ENCODE data around the gene KISS1. TPM values are rescaled to one million over a fixed set of nuclear protein-coding genes. Genes with fewer than 3 reads are reported as not detected.

KISS1 gene
- total RNA-seq, 2 donors from 2014 or later = 0.91 TPM; not detected in 1

GRCh38 chr1:204206121-204206520, 9.8 kb upstream of the KISS1 start:
- DNase-seq = no peak
- Histone ChIP-seq H3K36me3 (no peaks in the 10 kb centered on the region), H3K4me3 (no peak overlapping the region), H3K9ac (ENCODE audit: low read depth in 2 of 2, low read length in 2 of 2) (no peak overlapping the region), H3K4me1 (no peaks in the 10 kb centered on the region), H3K27me3 (no peaks in the 10 kb centered on the region), H3K9me3 (no peaks in the 10 kb centered on the region), H3K27ac (no peak overlapping the region)
- intact Hi-C loops (cut with DNase I) = loop anchor here (5.0 kb wide), 1 partner anchor 44 kb away; no protein-coding TSS in a partner anchor
- no peak for TF ChIP-seq CTCF (IDR thresholded peaks at IDR 0.05)

GRCh38 chr1:204205486-204205885, 9.2 kb upstream of the KISS1 start:
- Histone ChIP-seq H3K9me3 (no peaks in the 10 kb centered on the region), H3K4me1 (no peaks in the 10 kb centered on the region), H3K4me3 (no peak overlapping the region), H3K27ac (no peak overlapping the region), H3K36me3 (no peaks in the 10 kb centered on the region), H3K9ac (ENCODE audit: low read depth in 2 of 2, low read length in 2 of 2) (no peak overlapping the region), H3K27me3 (no peaks in the 10 kb centered on the region)
- DNase-seq = no peak
- intact Hi-C loops (cut with DNase I) = loop anchor here (5.0 kb wide), 1 partner anchor 43 kb away; no protein-coding TSS in a partner anchor
- no peak for TF ChIP-seq CTCF (IDR thresholded peaks at IDR 0.05)

DNA sequence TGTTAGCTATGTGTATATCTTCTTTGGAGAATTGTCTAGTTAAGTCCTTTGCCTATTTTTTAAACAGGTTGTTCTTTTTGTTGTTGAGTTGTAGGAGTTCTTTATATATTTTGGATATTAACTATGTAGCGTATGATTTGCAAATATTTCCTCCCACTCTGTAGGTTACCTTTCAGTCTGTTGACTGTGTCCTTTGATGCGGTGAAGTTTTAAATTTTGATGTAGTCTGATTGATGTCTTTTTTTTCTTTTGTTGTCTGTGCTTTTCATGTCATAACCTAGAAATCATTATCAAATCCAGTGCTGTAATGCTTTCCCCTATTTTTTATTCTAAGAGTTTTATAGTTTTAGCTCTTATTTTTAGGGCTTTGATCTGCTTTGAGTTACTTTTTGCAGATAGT, 8.7 kb upstream of the KISS1 start:
- no peak overlapping the region for H3K4me3 ChIP-seq
- no peaks in the 10 kb centered on the region for H3K4me1 ChIP-seq
- H3K9me3 ChIP-seq = no peaks in the 10 kb centered on the region
- no peaks in the 10 kb centered on the region for H3K27me3 ChIP-seq
- no peaks in the 10 kb centered on the region for H3K36me3 ChIP-seq
- intact Hi-C loops (cut with DNase I) = loop anchor here (5.0 kb wide), 1 partner anchor 43 kb away; no protein-coding TSS in a partner anchor
- no peak for DNase-seq
- no peak overlapping the region for H3K27ac ChIP-seq
- H3K9ac ChIP-seq (ENCODE audit: low read depth in 2 of 2, low read length in 2 of 2) = no peak overlapping the region
- no peak for TF ChIP-seq CTCF (IDR thresholded peaks at IDR 0.05)

GRCh38 chr1:204203206-204203767, 7.0 kb upstream of the KISS1 start:
- TF ChIP-seq CTCF (IDR thresholded peaks at IDR 0.05) = no peak
- no peak for DNase-seq
- Histone ChIP-seq H3K4me3 (no peak overlapping the region), H3K9ac (ENCODE audit: low read depth in 2 of 2, low read length in 2 of 2) (no peak overlapping the region), H3K27ac (no peak overlapping the region), H3K4me1 (no peaks in the 10 kb centered on the region), H3K36me3 (no peaks in the 10 kb centered on the region), H3K27me3 (no peaks in the 10 kb centered on the region), H3K9me3 (no peaks in the 10 kb centered on the region)
- intact Hi-C loops (cut with DNase I) = no loop called here

DNA sequence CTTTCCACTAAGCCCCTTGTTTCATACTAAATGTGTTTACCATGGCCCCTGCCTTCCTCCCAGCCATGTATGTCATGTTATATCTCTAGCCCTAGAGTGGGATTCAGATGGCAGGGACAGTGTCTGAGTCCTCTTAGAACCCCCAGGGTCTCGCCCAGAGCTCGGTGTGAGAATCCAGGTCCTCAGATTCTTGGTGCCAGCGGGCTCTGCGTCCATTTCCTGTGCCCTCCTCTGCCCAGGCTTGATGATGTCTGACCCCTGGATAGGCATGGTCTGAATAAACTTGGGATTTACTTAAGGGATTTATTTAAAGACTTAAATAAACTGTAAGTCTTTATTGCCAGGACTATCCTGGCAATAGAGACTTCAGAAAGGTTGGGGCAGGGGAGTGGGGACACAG, 6.2 kb upstream of the KISS1 start:
- DNase-seq = no peak
- no peaks in the 10 kb centered on the region for H3K9me3 ChIP-seq
- H3K9ac ChIP-seq (ENCODE audit: low read depth in 2 of 2, low read length in 2 of 2) = no peak overlapping the region
- no peaks in the 10 kb centered on the region for H3K4me1 ChIP-seq
- H3K36me3 ChIP-seq = no peaks in the 10 kb centered on the region
- no peak for TF ChIP-seq CTCF (IDR thresholded peaks at IDR 0.05)
- H3K4me3 ChIP-seq = no peak overlapping the region
- intact Hi-C loops (cut with DNase I) = no loop called here
- H3K27ac ChIP-seq = no peak overlapping the region
- H3K27me3 ChIP-seq = no peaks in the 10 kb centered on the region
